HEK293 (cell line): ENCODE measurements around the gene DCN.

Experiments
- HOXA7 ChIP-seq: sonication (generic); formaldehyde crosslinking; IDR thresholded peaks from 2 replicates; pipeline ENCODE4 v1.8.1; 2022; ENCODE audit warnings: missing genetic modification reagents, borderline replicate concordance
- ZBTB7A ChIP-seq: fragments of 450-650 bp; formaldehyde crosslinking; IDR thresholded peaks from 2 replicates; pipeline ENCODE4 v1.5.1; 2016; ENCODE audit warnings: low read depth, missing biosample characterization, missing genetic modification characterization
- ZEB2 ChIP-seq: fragments of 450-650 bp; formaldehyde crosslinking; IDR thresholded peaks from 2 replicates; pipeline ENCODE4 v1.5.1; 2016; ENCODE audit warnings: missing biosample characterization, missing genetic modification characterization
- ZNF121 ChIP-seq: fragments of 450-650 bp; formaldehyde crosslinking; IDR thresholded peaks from 2 replicates; pipeline ENCODE4 v1.5.1; 2016; ENCODE audit warnings: missing biosample characterization, missing genetic modification characterization
- ZNF138 ChIP-seq: fragments of 450-650 bp; formaldehyde crosslinking; IDR thresholded peaks from 2 replicates; pipeline ENCODE4 v1.5.1; 2016; ENCODE audit warnings: missing biosample characterization, missing genetic modification characterization, borderline replicate concordance
- ZNF175 ChIP-seq: fragments of 450-650 bp; formaldehyde crosslinking; IDR thresholded peaks from 2 replicates; pipeline ENCODE4 v1.5.1; 2016; ENCODE audit warnings: missing biosample characterization, missing genetic modification characterization
- ZNF416 ChIP-seq: fragments of 450-650 bp; formaldehyde crosslinking; IDR thresholded peaks from 2 replicates; pipeline ENCODE4 v1.5.1; 2016; ENCODE audit warnings: missing biosample characterization, missing genetic modification characterization
- ZNF521 ChIP-seq: fragments of 450-650 bp; formaldehyde crosslinking; IDR thresholded peaks from 2 replicates; pipeline ENCODE4 v1.5.1; 2017; ENCODE audit warnings: missing biosample characterization, mild to moderate bottlenecking, missing genetic modification characterization
- ZNF529 ChIP-seq: fragments of 450-650 bp; formaldehyde crosslinking; IDR thresholded peaks from 2 replicates; pipeline ENCODE4 v1.5.1; 2017; ENCODE audit warnings: missing genetic modification characterization, missing biosample characterization; ENCODE audit not compliant: insufficient replicate concordance
- TF ChIP-seq, protein P1 (sequence below): fragments of 450-650 bp; formaldehyde crosslinking; IDR thresholded peaks from 2 replicates; pipeline ENCODE4 v1.5.1; 2016; ENCODE audit warnings: missing biosample characterization, missing genetic modification characterization
- TF ChIP-seq, protein P2 (sequence below): fragments of 450-650 bp; formaldehyde crosslinking; IDR thresholded peaks from 2 replicates; pipeline ENCODE4 v1.5.1; 2017; ENCODE audit warnings: missing biosample characterization, mild to moderate bottlenecking, missing genetic modification characterization, moderate library complexity

GRCh38 chr12:91161009-91161408 is 21.6 kb downstream of the DCN start:
- TF ChIP-seq ZNF521 (tag by site-specific recombination) (no peak), ZNF138 (tag by site-specific recombination) (no peak), ZNF529 (no peak), ZNF121 (no peak), ZBTB7A (no peak), ZNF416 (tag by site-specific recombination) (no peak), HOXA7 (no peak), ZEB2 (tag by site-specific recombination) (no peak), ZNF175 (tag by site-specific recombination) (no peak)
- TF ChIP-seq, protein P1, sequence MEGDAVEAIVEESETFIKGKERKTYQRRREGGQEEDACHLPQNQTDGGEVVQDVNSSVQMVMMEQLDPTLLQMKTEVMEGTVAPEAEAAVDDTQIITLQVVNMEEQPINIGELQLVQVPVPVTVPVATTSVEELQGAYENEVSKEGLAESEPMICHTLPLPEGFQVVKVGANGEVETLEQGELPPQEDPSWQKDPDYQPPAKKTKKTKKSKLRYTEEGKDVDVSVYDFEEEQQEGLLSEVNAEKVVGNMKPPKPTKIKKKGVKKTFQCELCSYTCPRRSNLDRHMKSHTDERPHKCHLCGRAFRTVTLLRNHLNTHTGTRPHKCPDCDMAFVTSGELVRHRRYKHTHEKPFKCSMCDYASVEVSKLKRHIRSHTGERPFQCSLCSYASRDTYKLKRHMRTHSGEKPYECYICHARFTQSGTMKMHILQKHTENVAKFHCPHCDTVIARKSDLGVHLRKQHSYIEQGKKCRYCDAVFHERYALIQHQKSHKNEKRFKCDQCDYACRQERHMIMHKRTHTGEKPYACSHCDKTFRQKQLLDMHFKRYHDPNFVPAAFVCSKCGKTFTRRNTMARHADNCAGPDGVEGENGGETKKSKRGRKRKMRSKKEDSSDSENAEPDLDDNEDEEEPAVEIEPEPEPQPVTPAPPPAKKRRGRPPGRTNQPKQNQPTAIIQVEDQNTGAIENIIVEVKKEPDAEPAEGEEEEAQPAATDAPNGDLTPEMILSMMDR (tag by site-specific recombination), result no peak
- TF ChIP-seq, protein P2, sequence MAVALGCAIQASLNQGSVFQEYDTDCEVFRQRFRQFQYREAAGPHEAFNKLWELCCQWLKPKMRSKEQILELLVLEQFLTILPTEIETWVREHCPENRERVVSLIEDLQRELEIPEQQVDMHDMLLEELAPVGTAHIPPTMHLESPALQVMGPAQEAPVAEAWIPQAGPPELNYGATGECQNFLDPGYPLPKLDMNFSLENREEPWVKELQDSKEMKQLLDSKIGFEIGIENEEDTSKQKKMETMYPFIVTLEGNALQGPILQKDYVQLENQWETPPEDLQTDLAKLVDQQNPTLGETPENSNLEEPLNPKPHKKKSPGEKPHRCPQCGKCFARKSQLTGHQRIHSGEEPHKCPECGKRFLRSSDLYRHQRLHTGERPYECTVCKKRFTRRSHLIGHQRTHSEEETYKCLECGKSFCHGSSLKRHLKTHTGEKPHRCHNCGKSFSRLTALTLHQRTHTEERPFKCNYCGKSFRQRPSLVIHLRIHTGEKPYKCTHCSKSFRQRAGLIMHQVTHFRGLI (tag by site-specific recombination), result no peak
